GM21528 (cell line): ENCODE measurements around the gene VWC2L.

ENCODE experiments used
- ATAC-seq: cut with Tn5 transposase; IDR thresholded peaks from one replicate; pipeline ENCODE4 v1.9.1; 2021; ENCODE audit warnings: mild to moderate bottlenecking, moderate library complexity; ENCODE audit not compliant: unreplicated experiment, low FRiP score

The VWC2L gene

DNA sequence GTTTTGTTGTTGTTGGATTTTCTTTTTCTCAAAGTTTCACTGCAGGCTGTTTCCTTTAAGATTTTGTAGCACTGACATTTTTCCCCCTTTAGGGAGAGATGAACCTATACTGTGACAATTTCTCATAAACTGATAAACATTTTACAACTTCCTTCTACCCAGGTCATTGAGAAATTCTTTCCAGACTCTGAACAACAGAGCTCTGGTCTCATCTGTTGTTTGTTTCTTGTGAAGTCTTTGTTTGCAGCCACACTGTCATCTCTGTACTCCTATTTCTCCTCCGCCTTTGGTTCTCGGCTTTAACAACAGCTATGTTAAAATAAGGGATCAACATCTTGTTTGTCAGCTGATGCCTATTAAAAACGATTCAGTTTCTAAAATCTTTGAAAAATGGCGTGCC lies 167.6 kb downstream of the VWC2L start:
- ATAC-seq = no peak

DNA sequence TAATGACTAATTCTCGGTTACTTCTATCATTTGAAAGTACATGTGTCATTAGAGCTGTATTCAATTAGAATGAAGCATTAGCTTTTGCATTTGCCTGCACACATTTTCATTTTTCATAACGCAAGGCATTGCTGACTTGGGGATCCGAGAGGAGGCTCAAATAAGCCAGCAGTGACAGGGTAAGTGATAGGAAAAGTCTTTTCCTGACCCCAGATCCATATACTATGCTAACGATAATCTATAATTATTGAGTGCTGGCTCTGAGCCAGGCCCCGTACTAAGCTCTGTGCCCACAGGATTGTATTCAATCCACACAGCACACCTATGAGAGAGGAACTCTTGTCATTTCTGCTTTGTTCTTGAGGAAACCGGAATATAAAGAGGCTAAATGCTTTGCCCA lies 168.2 kb downstream of the VWC2L start:
- ATAC-seq = no peak

- ATAC-seq = no peak
Observed at GRCh38 chr2:214587442-214587841, 176.6 kb downstream of the VWC2L start.

GRCh38 chr2:214591366-214591765 lies 180.5 kb downstream of the VWC2L start:
- no peak for ATAC-seq

GRCh38 chr2:214592011-214592410 lies 181.2 kb downstream of the VWC2L start:
- no peak for ATAC-seq

- no peak for ATAC-seq
Observed at GRCh38 chr2:214593727-214594126, 182.9 kb downstream of the VWC2L start.

- no peak for ATAC-seq
Observed at GRCh38 chr2:214601852-214602633, 191.2 kb downstream of the VWC2L start.

GRCh38 chr2:214604861-214605260 lies 194.0 kb downstream of the VWC2L start:
- no peak for ATAC-seq

DNA sequence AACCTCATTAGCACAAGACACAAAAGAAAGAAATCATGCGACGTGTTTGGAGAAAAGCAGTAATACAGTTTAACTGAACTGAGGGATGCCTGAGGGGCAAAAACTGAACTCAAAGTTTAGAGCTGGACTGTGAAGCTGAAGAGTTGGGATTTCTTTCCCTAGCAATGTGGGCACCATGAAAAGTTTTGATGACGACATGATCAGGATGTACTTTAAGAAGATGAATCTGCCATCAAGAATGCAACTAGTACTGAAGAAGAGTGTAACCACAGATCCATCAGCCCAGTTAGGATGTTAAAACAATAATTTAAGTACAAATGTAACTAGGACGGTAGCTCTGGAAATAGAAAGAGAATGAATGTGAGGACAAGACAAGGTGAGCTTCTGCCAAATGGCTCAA lies 196.2 kb downstream of the VWC2L start:
- no peak for ATAC-seq

DNA sequence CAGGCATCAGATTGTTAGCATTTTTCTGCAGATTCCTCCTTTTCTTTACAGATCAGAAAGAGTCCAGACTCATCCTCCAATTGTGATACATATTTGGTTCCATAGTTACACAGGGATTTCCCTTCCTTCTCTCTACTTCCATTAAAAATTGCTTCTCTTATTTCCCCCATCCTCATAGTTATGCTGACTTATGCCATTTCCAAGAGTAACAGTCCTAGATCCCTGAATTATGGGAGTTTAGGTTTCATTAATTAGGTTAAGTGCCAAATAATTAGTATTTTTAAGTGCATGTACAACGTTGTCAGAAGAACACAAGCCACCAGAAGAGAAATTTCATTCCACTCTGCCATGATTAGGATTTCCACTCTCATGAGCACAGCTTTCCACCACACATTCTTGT lies 200.2 kb downstream of the VWC2L start:
- no peak for ATAC-seq

- ATAC-seq = no peak
Observed at GRCh38 chr2:214624166-214624760, 213.4 kb downstream of the VWC2L start.

GRCh38 chr2:214628091-214628490 lies 217.2 kb downstream of the VWC2L start:
- no peak for ATAC-seq
